ENCODE measurements around the gene GCAT. TPM values are rescaled to one million over a fixed set of nuclear protein-coding genes. Genes with fewer than 3 reads are reported as not detected.
A peak's percentile ranks its signal among the peaks of the same experiment; 100 is the strongest.

GCAT gene
- total RNA-seq, 1 donor from 2014 or later, result 4.1 TPM

DNA sequence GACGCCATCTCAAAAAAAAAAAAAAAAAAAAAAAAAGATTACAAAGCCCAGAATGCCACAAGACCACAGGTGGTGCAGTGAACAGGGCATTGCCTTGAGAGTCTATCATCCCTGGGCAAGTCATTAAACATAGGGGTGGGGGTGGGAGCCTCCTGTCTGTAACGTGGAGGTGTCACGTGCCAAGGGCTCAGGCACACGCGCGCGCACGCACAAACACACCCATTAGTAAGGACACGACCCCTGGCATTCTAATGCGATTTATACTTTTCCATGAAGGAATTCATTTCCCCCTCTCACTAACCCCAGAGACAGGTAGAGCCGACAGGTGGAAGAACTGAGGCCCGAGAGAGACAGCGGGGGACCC is 5.8 kb upstream of the GCAT start:
- Mint-ChIP-seq H3K36me3 (ENCODE audit: low read depth, unreplicated experiment) (peaks cover 4% of the 10 kb centered on the region), H3K9me3 (ENCODE audit: unreplicated experiment) (no peaks in the 10 kb centered on the region), H3K27me3 (ENCODE audit: unreplicated experiment) (peaks cover 12% of the 10 kb centered on the region), H3K4me1 (ENCODE audit: unreplicated experiment) (peaks cover 25% of the 10 kb centered on the region), H3K27ac (ENCODE audit: unreplicated experiment) (no peak overlapping the region), H3K4me3 (ENCODE audit: unreplicated experiment) (peak overlapping the region; percentile 91)
- DNase-seq (ENCODE audit: low spot score), result no peak
- TF ChIP-seq, protein P1, sequence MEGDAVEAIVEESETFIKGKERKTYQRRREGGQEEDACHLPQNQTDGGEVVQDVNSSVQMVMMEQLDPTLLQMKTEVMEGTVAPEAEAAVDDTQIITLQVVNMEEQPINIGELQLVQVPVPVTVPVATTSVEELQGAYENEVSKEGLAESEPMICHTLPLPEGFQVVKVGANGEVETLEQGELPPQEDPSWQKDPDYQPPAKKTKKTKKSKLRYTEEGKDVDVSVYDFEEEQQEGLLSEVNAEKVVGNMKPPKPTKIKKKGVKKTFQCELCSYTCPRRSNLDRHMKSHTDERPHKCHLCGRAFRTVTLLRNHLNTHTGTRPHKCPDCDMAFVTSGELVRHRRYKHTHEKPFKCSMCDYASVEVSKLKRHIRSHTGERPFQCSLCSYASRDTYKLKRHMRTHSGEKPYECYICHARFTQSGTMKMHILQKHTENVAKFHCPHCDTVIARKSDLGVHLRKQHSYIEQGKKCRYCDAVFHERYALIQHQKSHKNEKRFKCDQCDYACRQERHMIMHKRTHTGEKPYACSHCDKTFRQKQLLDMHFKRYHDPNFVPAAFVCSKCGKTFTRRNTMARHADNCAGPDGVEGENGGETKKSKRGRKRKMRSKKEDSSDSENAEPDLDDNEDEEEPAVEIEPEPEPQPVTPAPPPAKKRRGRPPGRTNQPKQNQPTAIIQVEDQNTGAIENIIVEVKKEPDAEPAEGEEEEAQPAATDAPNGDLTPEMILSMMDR (IDR thresholded peaks at IDR 0.05; ENCODE audit: unreplicated experiment), result no peak

DNA sequence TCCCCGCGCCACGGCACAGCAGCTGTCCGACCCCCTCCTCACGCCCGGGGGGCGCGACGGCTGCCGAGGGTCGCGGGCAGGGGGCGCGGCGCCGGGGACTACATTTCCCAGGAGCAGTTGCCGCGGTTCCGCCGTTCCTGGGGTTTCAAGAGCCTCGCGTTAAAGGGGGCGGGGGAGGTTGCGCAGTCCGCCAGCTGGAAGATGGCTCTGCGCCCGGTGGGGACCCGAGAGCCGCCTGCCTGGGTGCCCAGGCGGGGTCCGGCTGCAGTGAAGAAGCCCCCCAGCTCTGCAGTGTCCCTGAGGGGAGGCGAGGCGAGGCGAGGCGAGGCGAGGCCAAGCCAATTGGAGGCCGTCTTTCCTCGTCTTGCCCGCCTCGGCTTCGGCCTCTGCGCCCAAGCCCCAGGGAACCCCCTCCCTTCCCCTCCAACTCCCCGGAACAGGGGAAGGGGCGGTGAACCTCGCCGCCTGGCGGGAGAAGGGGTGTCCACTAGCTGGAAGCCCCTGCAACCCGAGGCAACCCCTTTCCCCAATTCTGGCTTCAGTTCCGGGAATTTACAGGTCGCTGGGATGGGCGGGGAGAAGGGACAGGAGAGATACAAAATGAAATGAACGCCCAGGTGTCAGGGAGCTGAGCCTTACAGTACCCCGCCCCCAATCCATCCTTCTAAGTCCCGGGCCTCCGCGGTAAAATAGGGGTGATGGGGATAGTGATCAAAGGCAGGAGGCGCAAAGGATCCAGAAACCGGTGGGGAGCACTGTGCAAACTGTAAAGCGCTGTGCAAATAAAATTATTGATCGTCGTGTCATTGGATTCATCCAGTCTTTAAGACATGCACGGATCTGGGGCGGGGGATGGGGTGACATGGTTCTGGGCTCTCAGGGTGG is 5.2 kb upstream of the GCAT start:
- TF ChIP-seq, protein P1 (IDR thresholded peaks at IDR 0.05; ENCODE audit: unreplicated experiment), result no peak
- peak; percentile 63 for DNase-seq (ENCODE audit: low spot score)
- Mint-ChIP-seq H3K4me3 (ENCODE audit: unreplicated experiment) (peak overlapping the region; percentile 91), H3K4me1 (ENCODE audit: unreplicated experiment) (peaks cover 25% of the 10 kb centered on the region), H3K36me3 (ENCODE audit: low read depth, unreplicated experiment) (peaks cover 4% of the 10 kb centered on the region), H3K27ac (ENCODE audit: unreplicated experiment) (peak overlapping the region; percentile 41), H3K9me3 (ENCODE audit: unreplicated experiment) (no peaks in the 10 kb centered on the region), H3K27me3 (ENCODE audit: unreplicated experiment) (peaks cover 12% of the 10 kb centered on the region)

DNA sequence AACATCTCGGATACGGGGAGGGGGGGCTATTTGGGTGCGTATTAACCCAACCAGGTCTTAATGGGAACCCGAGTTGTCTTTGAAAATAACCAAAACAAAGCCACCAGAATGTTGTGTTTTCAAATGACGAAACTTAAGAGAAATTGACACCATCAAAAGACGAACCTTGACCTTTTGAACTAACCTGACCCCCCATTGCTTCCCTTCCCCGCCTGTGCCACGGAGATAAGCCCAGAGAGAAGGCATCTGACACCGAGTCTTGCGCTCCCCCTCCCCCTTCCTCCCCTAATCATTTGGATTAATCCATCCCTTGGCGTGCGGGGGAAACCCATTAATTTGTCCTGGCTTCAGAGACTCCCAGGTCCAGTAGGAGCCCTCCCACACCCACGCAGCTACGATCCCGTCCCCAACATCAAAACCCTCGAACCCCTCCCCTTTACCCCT is 4.5 kb upstream of the GCAT start:
- peak overlapping the region; percentile 41 for H3K27ac Mint-ChIP-seq (ENCODE audit: unreplicated experiment)

DNA sequence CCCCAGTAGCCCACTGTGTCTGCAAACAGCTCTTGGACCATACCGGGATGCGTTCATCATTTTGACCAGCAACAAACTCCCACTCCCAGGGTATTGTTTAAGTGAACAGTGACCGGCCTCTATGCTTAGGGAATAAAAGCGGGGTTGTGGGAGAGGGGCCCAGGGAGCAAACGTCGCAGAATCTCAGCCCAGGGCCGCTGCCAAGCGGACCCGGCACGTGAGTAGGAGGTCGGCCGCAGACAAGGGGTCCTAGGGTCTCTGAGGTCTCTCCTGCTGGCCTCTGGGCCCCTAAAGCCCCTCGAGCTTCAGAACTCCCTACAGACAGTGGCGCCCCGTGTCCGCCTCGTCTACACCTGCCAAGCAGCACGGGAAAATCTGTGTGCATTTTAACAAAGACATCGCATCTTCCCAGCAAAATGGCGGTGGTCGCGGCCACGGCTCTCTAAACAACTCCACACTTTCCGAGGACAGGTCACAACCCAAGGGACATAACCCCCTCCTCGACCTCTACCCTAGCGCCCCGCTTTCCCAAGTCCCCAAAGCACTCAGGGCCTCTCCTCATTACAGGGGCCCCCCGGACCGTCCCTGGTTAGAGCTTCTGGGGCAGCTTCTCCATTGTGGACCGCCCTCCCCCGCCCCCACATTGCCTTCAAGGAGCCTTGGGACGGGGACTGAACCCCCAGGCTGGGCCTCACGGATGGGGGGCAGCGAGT is 3.9 kb upstream of the GCAT start:
- peaks cover 10% of the 10 kb centered on the region for H3K27me3 Mint-ChIP-seq (ENCODE audit: unreplicated experiment)
- peak overlapping the region; percentile 90 for H3K27ac Mint-ChIP-seq (ENCODE audit: unreplicated experiment)

More for the DNA sequence above, 4.5 kb upstream of the GCAT start:
- Mint-ChIP-seq H3K9me3 (ENCODE audit: unreplicated experiment) (no peaks in the 10 kb centered on the region), H3K27me3 (ENCODE audit: unreplicated experiment) (peaks cover 11% of the 10 kb centered on the region), H3K4me1 (ENCODE audit: unreplicated experiment) (peaks cover 26% of the 10 kb centered on the region), H3K4me3 (ENCODE audit: unreplicated experiment) (peak overlapping the region; percentile 89), H3K36me3 (ENCODE audit: low read depth, unreplicated experiment) (peaks cover 4% of the 10 kb centered on the region)
- TF ChIP-seq, protein P1 (IDR thresholded peaks at IDR 0.05; ENCODE audit: unreplicated experiment), result no peak
- peak; percentile 54 for DNase-seq (ENCODE audit: low spot score)

More for the DNA sequence above, 3.9 kb upstream of the GCAT start:
- TF ChIP-seq, protein P1 (IDR thresholded peaks at IDR 0.05; ENCODE audit: unreplicated experiment), result no peak
- H3K4me1 Mint-ChIP-seq (ENCODE audit: unreplicated experiment), result peaks cover 28% of the 10 kb centered on the region
- no peaks in the 10 kb centered on the region for H3K9me3 Mint-ChIP-seq (ENCODE audit: unreplicated experiment)
- H3K4me3 Mint-ChIP-seq (ENCODE audit: unreplicated experiment), result peak overlapping the region; percentile 89
- DNase-seq (ENCODE audit: low spot score), result peak; percentile 26
- H3K36me3 Mint-ChIP-seq (ENCODE audit: low read depth, unreplicated experiment), result peaks cover 4% of the 10 kb centered on the region

Data from endothelial cell (in vitro differentiated cells).